IPS DF 6.9 (cell line): ENCODE data around the gene XYLT1.

Source experiments
- DNase-seq: peaks from one replicate; pipeline ENCODE4 v3.0.0-alpha.2; 2013; ENCODE audit warnings: low read depth, low spot score
- H3K27ac ChIP-seq: one replicate; pipeline ENCODE4 v1.5.1; 2013; ENCODE audit warnings: low read length, control low read depth
- H3K27me3 ChIP-seq: 2 replicates; pipeline ENCODE4 v1.6.1; 2013; ENCODE audit warnings: mild to moderate bottlenecking, low read length; ENCODE audit not compliant: control insufficient read depth, insufficient read depth
- H3K36me3 ChIP-seq: 2 replicates; pipeline ENCODE4 v1.6.1; 2013; ENCODE audit warnings: low read length; ENCODE audit not compliant: control insufficient read depth, insufficient read depth
- H3K4me1 ChIP-seq: 2 replicates; pipeline ENCODE4 v1.6.1; 2013; ENCODE audit warnings: low read length; ENCODE audit not compliant: control insufficient read depth, insufficient read depth
- H3K4me3 ChIP-seq: 2 replicates; pipeline ENCODE4 v1.5.1; 2013; ENCODE audit warnings: mild to moderate bottlenecking, low read length
- H3K9me3 ChIP-seq: 2 replicates; pipeline ENCODE4 v1.6.1; 2013; ENCODE audit warnings: low read length, inconsistent platforms; ENCODE audit not compliant: control insufficient read depth, insufficient read depth
- WGBS: extraction: QIAGEN DNeasy Blood & Tissue Kit; methylation state at CpG from one replicate; pipeline ENCODE4 v1.1.7; 2013; ENCODE audit warnings: mixed read lengths, missing lambda C conversion rate; ENCODE audit not compliant: insufficient read length, insufficient coverage; 5-methylcytosine and 5-hydroxymethylcytosine counted together

The XYLT1 gene

GRCh38 chr16:17325476-17326143 lies 145.2 kb downstream of the XYLT1 start:
- H3K4me1 ChIP-seq = no peaks in the 10 kb centered on the region
- WGBS = no CpG with 5 or more reads among the region's 8 CpGs
- H3K36me3 ChIP-seq = no peaks in the 10 kb centered on the region
- no peaks in the 10 kb centered on the region for H3K27me3 ChIP-seq
- no peak for DNase-seq
- H3K9me3 ChIP-seq = no peaks in the 10 kb centered on the region
- H3K27ac ChIP-seq = no peak overlapping the region
- H3K4me3 ChIP-seq = no peak overlapping the region

- H3K36me3 ChIP-seq = no peaks in the 10 kb centered on the region
- DNase-seq = no peak
- H3K27me3 ChIP-seq = no peaks in the 10 kb centered on the region
- no peaks in the 10 kb centered on the region for H3K9me3 ChIP-seq
- H3K4me3 ChIP-seq = no peak overlapping the region
- no peaks in the 10 kb centered on the region; the same call in 1 of the 2 replicates for H3K4me1 ChIP-seq
- no peak overlapping the region for H3K27ac ChIP-seq
- no CpG with 5 or more reads among the region's 10 CpGs for WGBS
Measured at GRCh38 chr16:17324451-17324850, 146.3 kb downstream of the XYLT1 start.

GRCh38 chr16:17323171-17323570 lies 147.6 kb downstream of the XYLT1 start:
- DNase-seq = no peak
- Histone ChIP-seq H3K4me3 (no peak overlapping the region), H3K27ac (no peak overlapping the region), H3K36me3 (no peaks in the 10 kb centered on the region), H3K9me3 (no peaks in the 10 kb centered on the region), H3K27me3 (no peaks in the 10 kb centered on the region), H3K4me1 (no peaks in the 10 kb centered on the region; the same call in 1 of the 2 replicates)
- no CpG with 5 or more reads among the region's 10 CpGs for WGBS

- DNase-seq = no peak
- H3K9me3 ChIP-seq = no peaks in the 10 kb centered on the region
- H3K27ac ChIP-seq = no peak overlapping the region
- no peaks in the 10 kb centered on the region for H3K36me3 ChIP-seq
- H3K4me3 ChIP-seq = no peak overlapping the region
- H3K27me3 ChIP-seq = no peaks in the 10 kb centered on the region
- no peaks in the 10 kb centered on the region; the same call in 1 of the 2 replicates for H3K4me1 ChIP-seq
- no CpG with 5 or more reads among the region's 6 CpGs for WGBS
Measured at GRCh38 chr16:17321824-17322223, 148.9 kb downstream of the XYLT1 start.

GRCh38 chr16:17320009-17320408 lies 150.8 kb downstream of the XYLT1 start:
- no CpG with 5 or more reads among the region's 3 CpGs for WGBS
- Histone ChIP-seq H3K36me3 (no peaks in the 10 kb centered on the region), H3K4me3 (no peak overlapping the region), H3K27me3 (no peaks in the 10 kb centered on the region), H3K9me3 (no peaks in the 10 kb centered on the region), H3K4me1 (no peaks in the 10 kb centered on the region; the same call in 1 of the 2 replicates), H3K27ac (no peak overlapping the region)
- no peak for DNase-seq

GRCh38 chr16:17318238-17318637 lies 152.5 kb downstream of the XYLT1 start:
- WGBS = no CpG with 5 or more reads among the region's 5 CpGs
- H3K4me1 ChIP-seq = no peaks in the 10 kb centered on the region; the same call in 1 of the 2 replicates
- H3K36me3 ChIP-seq = no peaks in the 10 kb centered on the region
- H3K27ac ChIP-seq = no peak overlapping the region
- H3K27me3 ChIP-seq = no peaks in the 10 kb centered on the region
- no peak for DNase-seq
- no peaks in the 10 kb centered on the region for H3K9me3 ChIP-seq
- no peak overlapping the region for H3K4me3 ChIP-seq

- H3K4me3 ChIP-seq = no peak overlapping the region
- no peaks in the 10 kb centered on the region; the same call in 1 of the 2 replicates for H3K4me1 ChIP-seq
- no CpG with 5 or more reads among the region's 4 CpGs for WGBS
- DNase-seq = no peak
- no peaks in the 10 kb centered on the region for H3K36me3 ChIP-seq
- H3K9me3 ChIP-seq = no peaks in the 10 kb centered on the region
- no peaks in the 10 kb centered on the region for H3K27me3 ChIP-seq
- no peak overlapping the region for H3K27ac ChIP-seq
Measured at GRCh38 chr16:17316005-17316404, 154.8 kb downstream of the XYLT1 start.

GRCh38 chr16:17313793-17314547 lies 156.8 kb downstream of the XYLT1 start:
- no CpG with 5 or more reads among the region's 7 CpGs for WGBS
- no peak overlapping the region for H3K27ac ChIP-seq
- H3K9me3 ChIP-seq = no peaks in the 10 kb centered on the region
- H3K27me3 ChIP-seq = no peaks in the 10 kb centered on the region
- no peak overlapping the region for H3K4me3 ChIP-seq
- H3K36me3 ChIP-seq = no peaks in the 10 kb centered on the region
- H3K4me1 ChIP-seq = no peaks in the 10 kb centered on the region; the same call in 1 of the 2 replicates
- DNase-seq = no peak

GRCh38 chr16:17313085-17313611 lies 157.6 kb downstream of the XYLT1 start:
- WGBS = no CpG with 5 or more reads among the region's 4 CpGs
- no peaks in the 10 kb centered on the region for H3K36me3 ChIP-seq
- no peak for DNase-seq
- H3K9me3 ChIP-seq = no peaks in the 10 kb centered on the region
- H3K4me3 ChIP-seq = no peak overlapping the region
- no peaks in the 10 kb centered on the region; the same call in 1 of the 2 replicates for H3K4me1 ChIP-seq
- no peaks in the 10 kb centered on the region for H3K27me3 ChIP-seq
- H3K27ac ChIP-seq = no peak overlapping the region

GRCh38 chr16:17312094-17312710 lies 158.6 kb downstream of the XYLT1 start:
- Histone ChIP-seq H3K9me3 (no peaks in the 10 kb centered on the region), H3K27ac (no peak overlapping the region), H3K4me1 (no peaks in the 10 kb centered on the region; the same call in 1 of the 2 replicates), H3K27me3 (no peaks in the 10 kb centered on the region), H3K36me3 (no peaks in the 10 kb centered on the region), H3K4me3 (no peak overlapping the region)
- no peak for DNase-seq
- no CpG with 5 or more reads among the region's 8 CpGs for WGBS
